HG02678 (cell line): ENCODE results near the gene AMN.
"Not testable (repeated sequence)": the region's sequence is repeated elsewhere in the genome, so short reads cannot be mapped to it uniquely, and the experiment has no call there.

Experiments used
- ATAC-seq: cut with Tn5 transposase; IDR thresholded peaks from one replicate; pipeline ENCODE4 v1.9.1; 2021; ENCODE audit warnings: mild to moderate bottlenecking, moderate library complexity; ENCODE audit not compliant: unreplicated experiment

The AMN gene

DNA sequence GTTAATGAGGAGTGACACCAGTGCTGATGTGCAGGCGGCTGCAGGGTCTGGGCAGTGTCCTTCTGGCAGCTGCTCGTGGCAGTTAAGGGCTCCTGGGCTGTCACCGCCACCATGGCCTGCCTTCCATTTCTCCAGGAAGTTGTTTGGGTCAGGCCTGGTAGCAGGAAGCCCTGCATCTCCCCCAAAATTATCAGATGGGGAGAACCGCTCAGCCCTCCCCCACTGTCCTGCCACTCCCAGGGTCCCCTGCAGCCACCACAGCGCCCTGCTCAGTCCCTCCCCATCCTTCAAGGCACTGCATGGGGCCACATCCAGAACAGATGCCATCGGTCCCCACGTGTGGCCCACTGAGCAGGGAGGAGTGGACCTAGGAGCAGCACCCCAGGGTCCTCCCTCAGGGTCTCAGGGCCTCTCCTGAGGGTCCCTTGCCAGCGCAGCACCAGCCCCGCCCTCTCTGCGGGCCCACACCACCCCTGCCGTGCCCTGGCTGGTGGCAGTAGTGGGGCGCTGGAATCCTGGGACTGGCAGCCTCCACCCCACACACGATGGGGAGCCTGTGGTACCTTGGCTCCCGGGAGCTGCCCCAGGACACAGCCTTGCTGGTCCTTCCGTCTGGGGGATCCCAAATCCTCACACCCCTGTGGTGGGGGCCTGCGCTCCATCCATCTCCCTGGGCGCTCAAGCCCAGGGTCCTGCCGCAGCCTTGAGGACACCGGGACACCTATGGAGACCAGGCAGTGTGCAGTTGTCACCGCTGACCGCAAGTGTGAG, 10.3 kb upstream of the AMN start:
- ATAC-seq: no peak

DNA sequence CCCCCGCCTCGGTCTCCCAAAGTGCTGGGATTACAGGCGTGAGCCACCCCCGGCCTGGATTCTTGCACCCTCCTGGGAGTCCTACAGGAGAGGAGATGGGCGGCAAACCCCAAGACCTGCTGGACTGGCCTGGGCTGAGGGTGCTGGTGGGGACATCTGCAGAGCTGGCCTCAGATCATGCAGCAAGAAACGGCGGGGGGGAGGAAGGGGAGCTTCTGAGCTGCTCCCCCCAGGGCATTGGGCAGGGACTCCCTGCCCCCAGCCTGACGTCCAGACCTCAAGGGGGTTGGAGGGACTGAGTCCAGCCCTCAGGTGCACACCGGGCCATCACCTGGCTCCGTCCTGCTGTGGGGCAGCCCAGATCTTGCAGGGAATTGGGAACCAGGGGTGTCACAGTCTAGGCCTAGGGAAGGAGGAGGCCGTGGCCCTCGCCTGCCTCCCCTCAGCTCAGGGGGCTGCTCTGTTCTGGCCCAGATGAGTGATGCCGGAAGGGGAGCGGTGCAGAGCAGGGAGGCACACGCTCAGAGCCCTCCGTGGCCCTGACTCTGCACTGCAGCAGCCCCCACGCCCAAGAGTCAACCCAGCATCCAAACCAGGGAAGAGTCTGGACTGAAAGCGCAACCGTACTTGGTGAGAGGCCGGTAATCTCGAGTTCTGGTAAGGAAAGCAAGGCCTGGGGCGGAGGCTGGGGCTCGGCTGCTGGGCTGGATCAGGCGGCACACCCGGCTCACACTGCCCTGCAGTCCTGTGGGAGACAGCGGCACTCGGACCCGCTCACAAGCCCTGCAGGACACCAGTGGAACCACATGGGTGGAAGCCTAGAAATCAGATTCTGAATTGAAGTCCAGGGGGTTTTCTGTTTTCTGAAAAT, 8.9 kb upstream of the AMN start:
- ATAC-seq: no peak

- ATAC-seq: no peak
Observed at GRCh38 chr14:102914474-102915291, 7.8 kb upstream of the AMN start.

- ATAC-seq: no peak
Observed at GRCh38 chr14:102915292-102916110, 7.0 kb upstream of the AMN start.

DNA sequence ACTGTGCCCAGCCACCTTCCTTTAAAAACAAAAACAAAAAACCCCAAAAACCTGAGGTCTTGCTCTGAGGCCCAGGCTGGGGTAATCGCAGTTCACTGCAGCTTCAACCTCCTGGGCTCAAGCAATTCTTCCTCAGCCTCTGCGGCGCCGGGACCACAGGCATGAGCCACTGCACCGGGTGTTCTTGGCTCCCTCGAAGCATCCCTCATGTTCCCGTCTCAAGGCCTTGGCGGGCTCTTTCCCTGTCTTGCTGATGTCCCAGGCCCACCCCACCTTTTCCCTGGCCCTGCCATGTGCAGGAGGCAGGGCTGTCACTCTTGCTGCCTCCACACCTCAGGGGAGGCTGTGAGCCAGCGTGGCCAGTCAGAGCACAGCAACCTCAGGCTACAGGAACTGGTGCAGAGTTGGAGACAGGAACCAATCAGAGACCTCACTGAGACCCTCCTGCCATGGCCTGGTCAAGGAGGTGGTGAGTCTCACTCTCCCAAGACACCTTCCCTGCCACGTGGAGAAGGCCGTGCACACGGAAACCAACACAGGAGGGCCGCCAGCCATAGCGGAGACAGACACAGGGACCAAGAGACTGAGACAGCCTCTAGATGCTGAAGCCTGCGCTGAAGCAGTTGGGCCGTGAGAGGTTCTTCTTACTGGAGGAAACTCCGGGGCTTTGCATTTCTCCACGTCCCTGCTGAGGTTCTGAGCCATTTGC, 6.0 kb upstream of the AMN start:
- no peak for ATAC-seq

DNA sequence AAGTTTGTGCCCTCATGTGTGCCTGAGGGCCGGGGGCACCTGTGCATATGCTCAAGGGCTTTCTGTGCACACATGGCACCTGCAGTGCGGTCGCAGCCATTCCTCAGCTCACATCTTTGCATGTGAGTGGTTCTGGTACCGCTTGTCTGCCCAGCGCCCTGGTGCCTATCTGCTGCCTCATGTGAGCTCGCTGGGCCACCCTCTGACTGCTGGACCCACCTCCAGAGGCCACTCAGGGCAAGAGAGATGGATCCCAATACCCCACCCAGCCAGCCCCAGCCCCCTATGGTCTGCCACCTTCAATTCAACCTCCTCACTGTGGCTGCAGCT, 5.4 kb upstream of the AMN start:
- no peak for ATAC-seq

DNA sequence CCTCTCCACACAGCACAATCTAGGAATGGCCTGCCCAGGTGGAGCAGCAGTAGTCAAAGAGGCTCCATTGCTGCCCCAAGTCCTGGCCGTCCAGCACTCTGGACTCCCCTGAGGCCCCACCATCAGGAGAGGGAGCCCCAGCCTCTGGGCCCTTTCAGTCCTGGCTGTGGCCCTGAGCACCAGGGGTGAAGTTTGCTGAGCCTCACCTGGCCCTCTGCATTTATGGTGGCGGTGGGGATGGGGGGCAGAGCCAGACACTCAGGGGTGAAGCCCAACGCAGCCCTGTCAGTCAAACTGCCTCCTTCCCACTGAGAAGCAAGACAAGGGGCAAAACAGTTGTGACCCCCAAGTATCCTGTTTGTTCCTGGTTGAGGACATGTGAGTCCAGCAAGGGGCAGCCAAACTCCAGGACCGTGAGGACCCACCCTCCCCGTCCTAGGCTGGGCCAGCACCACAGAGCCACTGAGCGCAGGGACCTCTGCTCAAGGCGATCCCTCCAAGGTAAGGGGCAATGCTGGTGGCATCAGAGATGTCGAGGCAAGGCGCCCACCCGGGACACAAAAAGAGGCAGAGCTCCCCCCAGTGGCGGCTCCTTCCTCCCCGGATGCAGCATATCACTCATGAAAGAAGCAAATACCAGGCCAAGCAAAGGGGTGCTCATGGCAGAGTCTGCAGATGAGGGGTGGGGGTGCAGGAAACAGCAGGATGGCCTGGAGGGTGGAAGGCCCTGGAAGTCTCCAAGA, 4.8 kb upstream of the AMN start:
- ATAC-seq: no peak

- ATAC-seq: no peak
Observed at GRCh38 chr14:102918438-102918837, 4.0 kb upstream of the AMN start.

DNA sequence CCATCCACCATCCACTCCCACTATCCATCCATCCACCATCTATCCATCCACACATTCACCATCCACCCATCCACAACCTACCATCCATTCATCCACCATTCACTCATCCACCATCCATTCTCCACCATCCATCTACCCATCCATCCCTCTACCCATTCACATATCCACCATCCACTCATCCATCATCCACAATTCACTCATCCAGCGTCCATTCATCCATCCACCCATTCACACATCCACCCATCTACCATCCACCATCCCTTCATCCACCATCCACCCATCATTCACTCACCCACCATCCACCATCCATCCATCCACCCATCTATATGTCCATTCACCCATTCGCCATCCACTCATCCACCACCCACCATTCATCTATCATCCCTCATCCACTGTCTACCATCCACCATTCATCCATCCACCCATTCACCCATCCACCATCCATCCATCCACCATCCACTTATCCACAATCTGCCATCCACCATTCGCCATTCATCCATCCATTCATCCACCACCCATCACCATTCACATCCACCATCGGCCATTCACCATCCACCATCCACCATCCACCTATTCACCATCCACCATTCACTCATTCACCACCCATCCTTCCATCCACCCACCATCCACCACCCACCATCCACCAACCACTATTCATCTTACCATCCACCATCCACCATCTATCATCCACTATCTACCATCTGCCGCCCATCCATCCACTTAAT, 2.0 kb upstream of the AMN start:
- ATAC-seq: no peak

GRCh38 chr14:102920998-102921304, 1.5 kb upstream of the AMN start:
- no peak for ATAC-seq

DNA sequence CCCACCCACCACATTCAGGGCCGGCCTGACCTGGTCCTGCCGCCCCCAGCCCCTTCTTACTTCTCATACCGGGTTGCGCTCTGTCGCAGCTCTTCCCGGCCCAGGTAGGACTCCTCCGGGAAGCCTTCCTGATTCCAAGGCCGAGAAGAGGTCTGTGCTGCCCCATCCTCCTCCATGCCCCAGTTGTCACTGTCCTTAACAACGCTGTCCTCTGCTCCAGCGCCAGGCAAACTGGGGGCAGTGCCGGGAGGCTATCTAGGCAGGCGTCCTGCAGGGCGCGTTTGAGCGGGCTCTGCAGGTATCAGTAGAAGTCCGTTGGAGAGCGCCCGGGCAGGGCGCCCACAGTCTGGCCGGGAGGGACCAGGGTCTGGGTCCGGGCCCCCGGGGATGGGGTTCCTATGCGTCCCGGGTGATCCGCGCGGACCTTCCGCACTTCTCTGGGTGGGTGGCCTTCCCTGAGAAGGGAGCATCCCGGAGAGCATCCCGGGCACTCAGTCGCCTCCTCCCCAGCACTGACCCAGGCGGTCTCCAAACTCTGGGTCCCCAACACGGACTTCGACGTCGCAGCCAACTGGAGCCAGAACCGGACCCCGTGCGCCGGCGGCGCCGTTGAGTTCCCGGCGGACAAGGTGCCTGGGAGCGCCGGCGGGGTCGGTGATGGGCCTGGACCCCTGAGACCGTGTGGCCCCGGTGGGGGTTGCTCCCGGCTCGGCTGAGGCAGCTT, 900 bp downstream of the AMN start:
- ATAC-seq: no peak

DNA sequence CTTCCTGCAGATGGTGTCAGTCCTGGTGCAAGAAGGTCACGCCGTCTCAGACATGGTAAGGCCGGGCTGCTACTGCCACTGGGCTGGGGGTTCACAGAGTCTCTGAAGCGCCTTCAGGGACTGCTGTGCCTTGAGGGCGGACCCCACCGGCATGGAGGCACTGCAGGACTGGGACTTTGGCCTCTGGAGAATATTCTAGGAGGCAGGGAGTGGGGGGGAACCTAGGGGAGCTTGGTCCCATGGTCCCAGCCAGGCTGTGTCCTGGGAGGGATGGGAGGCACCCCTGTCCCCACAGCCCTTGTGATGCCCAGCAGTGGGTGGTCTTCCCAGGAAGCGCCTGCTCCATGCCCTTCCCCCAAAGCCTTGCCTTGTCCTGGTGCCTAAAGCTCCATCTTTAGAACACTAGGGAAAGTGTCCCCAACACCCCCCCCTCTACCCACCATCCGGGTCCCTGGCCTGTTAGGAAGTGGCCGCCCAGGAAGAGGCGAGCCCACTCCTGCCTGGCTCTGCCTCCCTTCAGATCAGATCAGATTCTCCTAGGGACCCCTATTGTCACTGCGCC, 1.5 kb downstream of the AMN start:
- no peak for ATAC-seq

- ATAC-seq: no peak
Observed at GRCh38 chr14:102924632-102925588, 2.4 kb downstream of the AMN start.

- ATAC-seq: no peak
Observed at GRCh38 chr14:102925646-102926045, 3.2 kb downstream of the AMN start.

- ATAC-seq: no peak
Observed at GRCh38 chr14:102926104-102926503, 3.6 kb downstream of the AMN start.

GRCh38 chr14:102926840-102927239, 4.4 kb downstream of the AMN start:
- ATAC-seq: not testable (repeated sequence)
